H1 (cell line): Measurements from ENCODE around the gene CHD2. TPM values are rescaled to one million over a fixed set of nuclear protein-coding genes. Genes with fewer than 3 reads are reported as not detected.

Experiments
- ASH2L ChIP-seq: fragments of 200-600, 300-600 bp; sonication (generic); IDR thresholded peaks from one replicate; pipeline ENCODE4 v1.7.1; 2017; ENCODE audit warnings: low read length
- CBX8 ChIP-seq: fragments of 300-800, 300-1000 bp; sonication (generic); IDR thresholded peaks from 2 replicates; pipeline ENCODE4 v1.7.1; 2016; ENCODE audit warnings: low read depth, low read length, borderline replicate concordance
- NRF1 ChIP-seq: IDR thresholded peaks from 2 replicates; pipeline ENCODE4 v1.6.1; 2011; ENCODE audit warnings: mild to moderate bottlenecking, low read depth, low read length, improper control_type of control experiment
- RNF2 ChIP-seq: fragments of 200-900, 300-1000 bp; sonication (generic); IDR thresholded peaks from 2 replicates; pipeline ENCODE4 v1.7.1; 2016; ENCODE audit warnings: borderline replicate concordance, low read depth, mild to moderate bottlenecking, antibody characterized with exemption, low read length; ENCODE audit not compliant: poor library complexity, severe bottlenecking; ENCODE audit errors: missing control alignments
- SP4 ChIP-seq: IDR thresholded peaks from 2 replicates; pipeline ENCODE4 v1.6.1; 2012; ENCODE audit warnings: low read length, inconsistent platforms
- polyA plus RNA-seq, 7 experiments: library from polyadenylated mRNA; depleted of rRNA in 3 of 7; stranded (reverse) in 5 of 7; unstranded in 2 of 7; fragments of >200 nt in 5 of 7; fragments of 200-250 nt in 2 of 7; gene quantifications; 1 replicate in 5 of 7; 2 replicates in 1 of 7; 4 replicates in 1 of 7; pipeline versions ENCODE4 v1.2.1 to v1.2.3, GENCODE V29; 2011 to 2013; ENCODE audit warnings: missing spikeins in 2 of 7, mixed read lengths in 2 of 7
- total RNA-seq: library from RNA; stranded (reverse); fragmentation: NEBNext Ultra II Directional; extraction: Animal tissue kit (Norgen Biotek cat#: 25700); gene quantifications from 2 replicates; pipeline ENCODE4 v1.2.1, GENCODE V29; 2021
- TF ChIP-seq, protein P1 (sequence below), 3 experiments: IDR thresholded peaks; 1 replicate in 2 of 3; 2 replicates in 1 of 3; pipeline versions ENCODE4 v1.5.1 to v1.6.1; 2011; ENCODE audit warnings: low read length in 3 of 3, mild to moderate bottlenecking in 3 of 3, inconsistent platforms in 2 of 3, low read depth in 1 of 3, moderate library complexity in 1 of 3; ENCODE audit not compliant: insufficient read depth in 1 of 3; ENCODE audit errors: control extremely low read depth in 1 of 3

The CHD2 gene
- total and polyA plus RNA-seq, 2 of the 8 experiments (the other 6 are each of a cell fraction or from before 2014, with no cell fraction given) = 28.8 to 70.0 TPM

DNA sequence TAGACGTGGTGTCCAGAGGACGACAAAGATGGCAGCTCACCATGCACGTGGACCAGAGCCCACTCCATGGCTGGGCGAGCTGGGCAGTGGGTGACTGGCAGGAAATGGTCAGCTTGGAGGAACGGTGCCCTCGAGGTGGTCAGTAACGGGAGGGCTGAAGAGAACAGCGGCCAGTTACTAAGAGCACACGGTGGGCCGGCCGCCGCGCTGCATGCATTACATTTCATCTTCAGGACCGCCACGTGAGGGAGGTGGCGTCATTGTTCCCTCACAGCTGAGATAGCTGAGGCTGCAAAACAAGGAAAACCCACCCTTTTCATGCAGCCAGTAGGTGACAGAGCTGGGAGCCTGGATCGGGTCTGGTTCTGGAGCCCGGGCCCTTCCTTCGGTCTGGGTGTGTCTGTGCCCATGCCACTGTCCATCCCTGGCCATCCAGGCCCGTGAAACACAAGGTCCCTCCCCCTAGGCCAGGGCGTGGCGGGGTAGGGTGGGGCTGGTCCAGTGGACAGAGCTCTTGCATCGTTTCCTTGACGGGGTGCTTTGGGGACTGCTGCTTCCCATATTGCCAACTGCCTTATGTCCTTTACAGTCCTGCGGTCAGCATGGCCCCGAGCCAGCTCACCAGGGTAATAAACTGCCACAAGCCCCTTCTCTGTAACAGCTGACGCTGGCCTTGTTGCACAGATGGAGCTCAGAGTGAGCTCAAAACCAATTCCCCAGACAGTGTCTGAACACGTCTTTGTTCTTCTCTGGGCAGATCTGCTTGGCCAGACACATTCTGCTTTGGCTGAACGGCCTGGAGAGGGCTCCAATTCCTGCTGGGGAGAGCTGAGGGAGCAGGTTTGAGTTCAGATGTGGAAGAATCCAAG, 137.1 kb downstream of the CHD2 start (continued):
- TF ChIP-seq NRF1 = no peak
- TF ChIP-seq ASH2L = no peak
- no peak for TF ChIP-seq SP4
- TF ChIP-seq RNF2 = no peak
- no peak for TF ChIP-seq CBX8
- TF ChIP-seq, protein P1, sequence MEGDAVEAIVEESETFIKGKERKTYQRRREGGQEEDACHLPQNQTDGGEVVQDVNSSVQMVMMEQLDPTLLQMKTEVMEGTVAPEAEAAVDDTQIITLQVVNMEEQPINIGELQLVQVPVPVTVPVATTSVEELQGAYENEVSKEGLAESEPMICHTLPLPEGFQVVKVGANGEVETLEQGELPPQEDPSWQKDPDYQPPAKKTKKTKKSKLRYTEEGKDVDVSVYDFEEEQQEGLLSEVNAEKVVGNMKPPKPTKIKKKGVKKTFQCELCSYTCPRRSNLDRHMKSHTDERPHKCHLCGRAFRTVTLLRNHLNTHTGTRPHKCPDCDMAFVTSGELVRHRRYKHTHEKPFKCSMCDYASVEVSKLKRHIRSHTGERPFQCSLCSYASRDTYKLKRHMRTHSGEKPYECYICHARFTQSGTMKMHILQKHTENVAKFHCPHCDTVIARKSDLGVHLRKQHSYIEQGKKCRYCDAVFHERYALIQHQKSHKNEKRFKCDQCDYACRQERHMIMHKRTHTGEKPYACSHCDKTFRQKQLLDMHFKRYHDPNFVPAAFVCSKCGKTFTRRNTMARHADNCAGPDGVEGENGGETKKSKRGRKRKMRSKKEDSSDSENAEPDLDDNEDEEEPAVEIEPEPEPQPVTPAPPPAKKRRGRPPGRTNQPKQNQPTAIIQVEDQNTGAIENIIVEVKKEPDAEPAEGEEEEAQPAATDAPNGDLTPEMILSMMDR (IDR thresholded peaks at IDR 0.05; ENCODE audit: control extremely low read depth in 1 of 3, insufficient read depth in 1 of 3, low read depth in 1 of 3, low read length in 3 of 3) = peak in 1 of 3 experiments; percentile 12; a peak in 1 of 4 replicates
- TF ChIP-seq, all 59 proteins: peak for 2
